Hematopoietic multipotent progenitor cell treated with erythropoietin and hydrocortisone succinate and interleukin-3 and kit ligand, for 15 days (in vitro differentiated cells): ENCODE data around the gene BCAT1.
A peak's percentile ranks its signal among the peaks of the same experiment; 100 is the strongest.

Source experiments
- DNase-seq: peaks from one replicate; pipeline ENCODE4 v3.0.0-alpha.2; 2015; ENCODE audit warnings: low spot score

Gene BCAT1, protein sequence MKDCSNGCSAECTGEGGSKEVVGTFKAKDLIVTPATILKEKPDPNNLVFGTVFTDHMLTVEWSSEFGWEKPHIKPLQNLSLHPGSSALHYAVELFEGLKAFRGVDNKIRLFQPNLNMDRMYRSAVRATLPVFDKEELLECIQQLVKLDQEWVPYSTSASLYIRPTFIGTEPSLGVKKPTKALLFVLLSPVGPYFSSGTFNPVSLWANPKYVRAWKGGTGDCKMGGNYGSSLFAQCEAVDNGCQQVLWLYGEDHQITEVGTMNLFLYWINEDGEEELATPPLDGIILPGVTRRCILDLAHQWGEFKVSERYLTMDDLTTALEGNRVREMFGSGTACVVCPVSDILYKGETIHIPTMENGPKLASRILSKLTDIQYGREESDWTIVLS

DNA sequence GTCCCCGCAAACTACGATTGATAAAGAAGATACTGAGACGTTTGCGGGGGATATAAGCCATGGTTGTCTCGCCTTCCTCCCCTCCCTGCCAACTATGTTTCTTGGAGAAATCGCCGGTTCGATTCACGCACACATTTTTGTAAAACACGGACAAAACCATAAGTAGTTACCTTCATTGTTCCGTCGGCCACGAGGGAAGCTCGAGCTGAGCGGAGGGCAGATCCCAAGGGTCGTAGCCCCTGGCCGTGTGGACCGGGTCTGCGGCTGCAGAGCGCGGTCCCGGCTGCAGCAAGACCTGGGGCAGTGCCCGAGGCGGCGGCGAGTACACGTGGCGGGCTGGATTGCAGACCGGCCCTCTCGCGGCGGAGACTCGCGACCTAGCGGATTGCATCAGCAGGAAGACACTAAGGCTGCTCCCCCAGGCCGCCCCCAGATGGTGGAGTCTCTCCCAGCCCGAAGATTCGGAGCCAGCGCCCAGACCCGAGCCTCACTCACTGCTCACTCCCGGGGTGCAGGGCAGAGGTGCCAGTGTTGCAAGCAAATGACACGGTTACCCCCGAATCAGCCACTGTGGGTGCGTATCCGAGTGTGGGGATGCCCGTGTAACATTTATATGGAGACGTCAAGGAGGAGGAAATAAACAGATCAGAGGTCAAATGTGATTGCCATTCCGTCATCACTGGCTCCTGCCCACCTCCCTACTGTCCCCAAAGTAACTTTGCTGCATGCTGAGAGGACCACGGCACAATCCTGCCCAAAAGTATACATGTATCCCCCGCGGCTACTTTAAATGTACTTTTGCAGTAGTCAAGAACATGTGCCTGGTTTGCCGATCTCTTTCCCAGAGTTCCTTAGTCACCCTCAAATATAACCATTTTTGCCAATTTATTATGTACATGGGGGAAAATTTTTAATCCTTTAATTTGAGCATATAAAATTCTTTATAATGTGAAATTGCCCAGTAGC, at the start of gene BCAT1:
BCAT1 (minus strand) TSS at position 345 of the 966 bp plus-strand sequence; CDS start at position 176, 169 bp downstream.
- DNase-seq: peak; percentile 73

DNA sequence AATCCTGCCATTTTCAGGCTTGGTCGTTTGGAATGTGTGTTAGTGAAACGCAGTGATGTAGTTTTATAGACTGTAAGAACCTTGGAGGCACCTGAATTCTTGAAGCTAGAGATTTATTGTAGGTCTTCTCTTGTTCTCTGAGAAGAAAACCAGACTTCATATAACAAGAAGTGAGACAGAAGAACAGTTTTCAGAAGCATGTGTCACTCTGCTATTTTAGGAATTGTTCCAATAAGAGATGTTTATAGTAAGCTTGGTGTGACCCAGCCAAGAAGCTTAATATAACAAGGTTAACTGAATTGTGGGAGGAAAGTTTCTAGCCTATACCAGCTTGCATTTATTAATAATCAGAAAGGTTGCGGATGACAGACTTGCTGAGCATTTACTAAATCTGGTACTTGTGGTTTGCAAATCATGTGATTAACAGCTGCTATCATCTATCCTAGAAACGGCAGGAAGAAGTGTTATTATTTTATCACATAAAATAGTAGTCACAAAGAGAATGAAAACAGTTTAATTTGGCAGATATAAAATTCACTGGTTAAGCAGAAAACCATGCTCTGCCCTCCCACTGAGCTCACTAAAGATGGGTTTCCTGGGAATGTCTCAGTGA, 49.2 kb upstream of the BCAT1 start:
- DNase-seq: no peak

- DNase-seq: no peak
These were observed 48.6 kb upstream of the BCAT1 start for GRCh38 chr12:24997496-24997895.

DNA sequence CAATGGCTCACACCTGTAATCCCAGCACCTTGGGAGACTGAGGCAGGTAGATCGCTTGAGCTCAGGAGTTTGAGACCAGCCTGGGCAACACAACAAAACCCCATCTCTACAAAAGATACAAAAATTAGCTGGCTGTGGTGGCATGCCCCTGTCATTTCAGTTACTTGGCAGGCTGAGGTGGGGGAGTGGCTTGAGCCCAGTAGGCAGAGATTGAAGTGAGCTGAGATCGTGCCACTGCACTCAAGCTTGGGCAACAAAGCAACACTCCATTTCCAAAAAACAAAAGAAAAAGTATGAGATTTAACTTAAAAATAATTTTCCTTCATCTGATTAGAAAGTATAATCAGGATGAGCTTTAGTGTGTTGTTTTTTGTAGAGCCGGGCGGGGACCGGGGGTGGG, 47.9 kb upstream of the BCAT1 start:
- no peak for DNase-seq

DNA sequence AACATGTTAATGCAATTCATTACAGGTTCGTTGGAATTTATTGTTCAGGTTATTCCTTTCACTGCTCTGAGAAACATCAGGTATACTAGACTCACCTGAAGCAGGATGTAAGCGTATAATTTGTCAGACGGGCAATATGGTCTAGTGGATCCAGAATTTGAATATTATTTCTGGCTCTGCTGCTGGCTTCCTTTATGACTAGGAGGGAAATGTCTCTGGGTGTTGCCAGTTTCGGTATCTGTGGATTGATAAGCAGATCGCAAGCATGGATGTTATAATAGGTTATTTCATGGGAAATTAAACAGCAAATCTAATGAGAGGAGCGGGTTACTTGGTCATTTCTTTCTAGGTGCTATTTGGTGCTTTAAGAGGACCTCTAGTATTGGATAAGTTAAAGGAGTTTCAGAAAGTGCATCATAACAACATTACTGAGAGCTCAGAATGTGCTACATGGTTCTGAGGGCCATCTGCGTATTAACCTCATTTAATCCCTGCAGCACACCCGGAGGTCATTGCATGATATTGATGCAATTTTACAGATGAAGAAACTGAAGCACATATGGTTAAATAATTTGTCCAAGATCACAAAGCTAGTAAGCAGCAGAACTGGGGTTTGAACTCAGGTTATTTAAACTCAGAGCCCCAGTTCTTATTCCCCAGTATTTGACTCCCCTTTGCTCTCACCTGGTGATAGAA, 47.3 kb upstream of the BCAT1 start:
- DNase-seq: no peak

- no peak for DNase-seq
These were observed 44.9 kb upstream of the BCAT1 start for GRCh38 chr12:24993793-24994192.

DNA sequence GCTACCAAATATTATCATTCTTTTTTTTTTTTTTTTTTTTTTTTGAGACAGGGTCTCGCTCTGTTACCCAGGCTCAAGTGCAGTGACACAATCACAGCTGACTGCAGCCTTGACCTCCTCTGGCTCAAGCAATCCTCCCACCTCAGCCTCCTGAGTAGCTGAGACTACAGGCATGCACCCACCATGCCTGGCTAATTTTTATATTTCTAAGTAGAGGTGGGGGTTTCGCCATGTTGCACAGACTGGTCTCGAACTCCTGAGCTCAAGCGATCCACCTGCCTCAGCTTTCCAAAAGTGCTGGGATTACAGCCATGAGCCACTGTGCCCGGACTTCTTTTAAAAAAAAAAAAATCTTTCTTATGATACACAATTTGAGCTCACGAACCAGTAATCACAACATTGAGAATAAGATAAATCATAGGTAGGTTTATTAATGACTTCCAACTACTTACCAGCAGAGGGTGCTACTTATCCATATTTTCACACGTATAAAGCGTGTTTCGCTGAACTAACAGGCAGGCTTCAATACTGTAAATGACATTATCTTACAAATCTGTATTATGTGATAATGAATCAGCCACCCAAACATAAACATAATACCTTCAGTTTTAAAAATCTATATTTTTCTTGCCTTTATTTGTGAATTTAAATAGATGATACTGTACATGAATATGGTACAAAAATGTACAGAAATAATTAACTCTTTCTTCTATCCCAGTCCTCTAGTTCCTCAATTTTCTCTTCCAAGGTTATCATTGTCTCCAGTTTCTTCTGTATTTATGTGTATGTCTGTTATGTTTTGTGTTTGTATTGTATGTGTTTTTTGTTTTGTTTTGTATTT, 42.5 kb upstream of the BCAT1 start:
- peak; percentile 74 for DNase-seq

DNA sequence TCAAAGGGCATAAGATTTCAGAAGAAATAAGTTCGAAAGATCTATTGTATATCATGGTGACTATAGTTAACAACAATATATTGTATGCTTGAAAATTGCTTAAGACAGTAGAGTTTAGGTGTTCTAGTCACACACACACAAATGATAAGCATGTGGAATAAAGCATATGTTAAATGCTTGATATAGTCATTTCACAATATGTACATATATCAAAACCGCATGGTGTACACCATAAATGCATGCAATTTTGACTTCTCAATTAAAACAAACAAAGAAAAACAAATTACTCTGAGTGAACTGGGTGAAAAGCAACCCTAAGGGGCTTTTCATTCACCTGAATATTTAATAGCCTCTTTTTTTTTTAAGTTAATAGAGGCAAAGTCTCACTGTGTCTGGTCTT, 40.3 kb upstream of the BCAT1 start:
- DNase-seq: no peak

- DNase-seq: no peak
These were observed 33.3 kb upstream of the BCAT1 start for GRCh38 chr12:24982250-24982649.

DNA sequence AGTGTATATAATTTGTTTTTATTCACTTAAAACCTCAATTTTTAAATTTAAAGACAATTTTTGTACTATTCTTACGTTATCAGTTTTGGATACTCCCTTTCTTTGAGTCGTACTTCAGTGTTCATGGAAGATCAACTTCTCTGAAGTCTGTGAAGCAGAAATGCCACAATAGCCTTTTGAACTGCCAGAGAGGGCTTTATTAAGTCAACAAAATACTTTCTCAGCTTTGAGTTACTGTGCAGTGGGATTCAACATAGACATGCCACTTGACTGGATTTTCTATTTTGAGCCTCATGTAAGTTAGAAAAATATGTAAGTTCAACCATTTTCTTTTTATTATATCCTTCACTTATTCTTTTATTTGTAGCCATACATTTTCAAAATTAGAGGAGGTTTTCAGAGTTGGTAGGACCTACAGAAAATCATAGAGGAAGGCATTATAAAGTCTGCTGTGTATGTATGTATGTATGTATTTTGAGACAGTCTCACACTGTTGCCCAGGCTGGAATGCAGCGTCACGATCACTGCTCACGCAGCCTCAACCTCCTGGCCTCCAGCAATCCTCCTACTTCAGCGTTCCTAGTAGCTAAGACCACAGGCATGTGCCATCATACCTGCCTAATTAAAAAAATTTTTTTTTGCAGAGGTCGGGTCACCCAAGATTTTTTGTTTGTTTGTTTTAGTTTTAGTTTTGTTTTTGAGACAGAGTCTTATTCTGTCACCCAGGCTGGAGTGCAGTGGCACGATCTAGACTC, 31.3 kb upstream of the BCAT1 start:
- DNase-seq: no peak

GRCh38 chr12:24979329-24979728, 30.4 kb upstream of the BCAT1 start:
- no peak for DNase-seq

GRCh38 chr12:24977711-24978110, 28.8 kb upstream of the BCAT1 start:
- DNase-seq: no peak

- DNase-seq: no peak
These were observed 28.2 kb upstream of the BCAT1 start for GRCh38 chr12:24977060-24977459.

DNA sequence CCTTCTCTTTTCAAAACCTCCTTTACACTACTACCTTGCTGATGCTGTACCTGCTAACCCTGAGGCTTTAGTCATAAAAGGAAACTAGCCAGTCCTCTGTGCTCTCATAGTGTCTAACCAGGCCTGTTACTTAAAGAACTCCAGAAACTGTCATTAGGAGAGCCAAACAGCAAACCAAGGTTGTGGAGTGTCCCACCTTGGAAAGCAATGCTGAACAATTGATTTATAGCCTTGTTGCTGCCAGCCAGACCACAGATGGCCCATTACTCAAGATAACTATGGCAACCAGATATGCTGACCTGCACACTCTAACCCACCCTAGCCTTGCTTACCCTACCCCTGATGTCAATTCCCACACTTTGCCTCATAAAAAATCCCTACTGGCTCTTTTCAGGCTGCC, 26.5 kb upstream of the BCAT1 start:
- DNase-seq: no peak

GRCh38 chr12:24974216-24974615, 25.3 kb upstream of the BCAT1 start:
- no peak for DNase-seq

DNA sequence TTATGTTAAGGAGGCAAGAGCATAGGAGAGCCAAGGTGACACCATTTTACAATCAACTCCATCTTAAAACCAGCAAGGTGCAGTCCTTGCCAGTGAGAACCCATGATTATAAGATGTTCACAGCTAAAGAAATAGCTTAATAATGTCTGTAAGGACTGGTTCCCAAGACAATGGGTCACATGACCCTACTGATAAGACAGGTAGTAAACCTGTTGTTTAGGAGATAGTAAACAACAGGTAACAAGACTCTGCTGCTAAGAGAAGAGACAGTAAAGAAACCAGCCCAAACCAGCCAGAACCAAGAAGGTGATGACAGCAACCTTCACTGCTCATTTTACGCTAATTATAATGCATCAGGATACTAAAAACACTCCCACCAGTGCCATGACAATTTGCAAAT, 23.2 kb upstream of the BCAT1 start:
- no peak for DNase-seq

GRCh38 chr12:24970177-24970576, 21.3 kb upstream of the BCAT1 start:
- no peak for DNase-seq

DNA sequence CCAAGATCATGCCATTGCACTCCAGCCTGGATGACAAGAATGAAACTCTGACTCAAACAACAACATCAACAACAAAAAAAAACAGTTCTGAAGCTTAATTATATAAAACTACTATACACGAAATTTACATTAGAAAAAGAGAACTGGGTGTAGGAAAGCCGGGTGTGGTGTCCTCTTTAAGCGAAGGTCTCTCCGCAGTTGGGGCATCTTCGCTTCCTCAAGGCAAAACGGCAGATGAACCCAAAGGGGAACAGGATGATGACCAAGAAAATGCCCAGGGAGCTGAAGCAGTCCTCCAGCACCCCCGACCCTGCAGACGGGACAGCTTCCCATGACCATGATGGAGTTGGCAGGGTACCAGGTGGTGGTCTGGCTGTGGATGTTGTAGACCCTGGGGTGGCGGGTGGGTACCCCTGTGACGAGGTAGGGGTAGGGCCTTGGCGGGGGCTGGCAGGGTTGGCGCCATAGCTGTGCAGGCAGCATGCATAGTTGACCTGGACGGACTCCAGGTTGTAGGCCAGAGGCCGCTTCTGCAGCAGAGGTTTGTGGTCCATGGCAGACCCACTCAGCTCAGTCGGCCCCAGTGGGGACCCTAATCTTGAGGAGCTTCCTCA, 18.2 kb upstream of the BCAT1 start:
- no peak for DNase-seq

DNA sequence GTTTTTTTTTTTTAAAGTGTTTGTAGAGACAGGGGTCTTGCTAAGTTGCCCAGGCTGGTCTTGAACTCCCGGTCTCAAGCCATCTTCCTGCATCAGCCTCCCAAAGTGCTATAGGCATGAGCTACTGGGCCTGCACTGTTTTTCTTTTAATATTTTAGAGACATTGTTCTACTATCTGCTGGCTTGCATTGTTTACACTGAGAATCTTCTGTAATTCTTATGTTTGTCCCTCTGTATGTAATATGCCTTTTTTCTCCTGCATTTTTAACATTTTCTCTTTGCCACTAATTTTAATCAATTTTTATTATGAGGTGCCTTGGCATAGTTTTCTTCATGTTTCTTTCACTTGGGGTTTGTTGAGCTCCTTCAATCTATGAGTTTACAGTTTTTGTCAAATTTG, 15.4 kb upstream of the BCAT1 start:
- DNase-seq: no peak
